Neutrophil (primary cell): ENCODE results near the gene FAM184A.

Experiments
- H3K27ac ChIP-seq: fragments of 200-600 bp; sonication (generic); 2 replicates; pipeline ENCODE4 v1.5.1; 2016; ENCODE audit warnings: mild to moderate bottlenecking, moderate library complexity
- H3K27me3 ChIP-seq: fragments of 200-600 bp; sonication (generic); 2 replicates; pipeline ENCODE4 v1.6.0; 2016; ENCODE audit warnings: mild to moderate bottlenecking
- H3K36me3 ChIP-seq: fragments of 200-600 bp; sonication (generic); 2 replicates; pipeline ENCODE4 v1.5.1; 2017
- H3K4me1 ChIP-seq, 2 experiments: fragments of 200-600 bp in 1 of 2; sonication (generic) in 1 of 2; 1 replicate in 1 of 2; 2 replicates in 1 of 2; pipeline versions ENCODE4 v1.5.1 to v1.6.1; 2013 to 2016; ENCODE audit warnings: low read depth in 1 of 2, low read length in 1 of 2, mild to moderate bottlenecking in 1 of 2, moderate library complexity in 1 of 2; ENCODE audit not compliant: control insufficient read depth in 1 of 2, insufficient read depth in 1 of 2
- H3K4me3 ChIP-seq, 2 experiments: fragments of 200-600 bp in 1 of 2; sonication (generic) in 1 of 2; 1 replicate in 1 of 2; 2 replicates in 1 of 2; pipeline ENCODE4 v1.5.1; 2013 to 2016; ENCODE audit warnings: low read depth in 1 of 2, low read length in 1 of 2, mild to moderate bottlenecking in 1 of 2, moderate library complexity in 1 of 2
- H3K9me3 ChIP-seq: fragments of 200-600 bp; sonication (generic); 2 replicates; pipeline ENCODE4 v1.5.1; 2016
- CTCF ChIP-seq: fragments of 200-600 bp; sonication (generic); IDR thresholded peaks from 2 replicates; pipeline ENCODE4 v1.5.1; 2016; ENCODE audit warnings: antibody characterized with exemption

FAM184A gene

GRCh38 chr6:119067091-119067490 lies 11.4 kb downstream of the FAM184A start:
- Histone ChIP-seq H3K9me3 (no peaks in the 10 kb centered on the region), H3K4me3 (no peak overlapping the region), H3K36me3 (no peaks in the 10 kb centered on the region), H3K27ac (no peak overlapping the region), H3K27me3 (no peaks in the 10 kb centered on the region), H3K4me1 (no peaks in the 10 kb centered on the region)
- TF ChIP-seq CTCF = no peak

- no peak for TF ChIP-seq CTCF
- Histone ChIP-seq H3K4me3 (no peak overlapping the region), H3K4me1 (no peaks in the 10 kb centered on the region), H3K27ac (no peak overlapping the region), H3K27me3 (no peaks in the 10 kb centered on the region), H3K9me3 (no peaks in the 10 kb centered on the region), H3K36me3 (no peaks in the 10 kb centered on the region)
Measured at GRCh38 chr6:119066517-119066916, 11.9 kb downstream of the FAM184A start.

GRCh38 chr6:119065955-119066354 lies 12.5 kb downstream of the FAM184A start:
- no peak for TF ChIP-seq CTCF
- Histone ChIP-seq H3K4me1 (no peaks in the 10 kb centered on the region), H3K27ac (no peak overlapping the region), H3K27me3 (no peaks in the 10 kb centered on the region), H3K9me3 (no peaks in the 10 kb centered on the region), H3K36me3 (no peaks in the 10 kb centered on the region), H3K4me3 (no peak overlapping the region)

- Histone ChIP-seq H3K4me1 (no peaks in the 10 kb centered on the region), H3K4me3 (no peak overlapping the region), H3K27me3 (no peaks in the 10 kb centered on the region), H3K36me3 (no peaks in the 10 kb centered on the region), H3K9me3 (no peaks in the 10 kb centered on the region), H3K27ac (no peak overlapping the region)
- no peak for TF ChIP-seq CTCF
Measured at GRCh38 chr6:119065382-119065781, 13.1 kb downstream of the FAM184A start.

GRCh38 chr6:119063491-119063890 lies 15.0 kb downstream of the FAM184A start:
- Histone ChIP-seq H3K27me3 (no peaks in the 10 kb centered on the region), H3K9me3 (no peaks in the 10 kb centered on the region), H3K4me3 (no peak overlapping the region), H3K27ac (no peak overlapping the region), H3K4me1 (no peaks in the 10 kb centered on the region), H3K36me3 (no peaks in the 10 kb centered on the region)
- no peak for TF ChIP-seq CTCF

- H3K4me3 ChIP-seq = no peak overlapping the region
- H3K4me1 ChIP-seq = no peaks in the 10 kb centered on the region
- H3K9me3 ChIP-seq = no peaks in the 10 kb centered on the region
- no peak overlapping the region for H3K27ac ChIP-seq
- H3K27me3 ChIP-seq = no peaks in the 10 kb centered on the region
- H3K36me3 ChIP-seq = no peaks in the 10 kb centered on the region
- TF ChIP-seq CTCF = no peak
Measured at GRCh38 chr6:119061215-119061614, 17.2 kb downstream of the FAM184A start.
